PC-9 (cell line): ENCODE data around the gene DOCK9.

Source experiments
- CTCF ChIP-seq: fragments of 200-600 bp; sonication (generic); conservative IDR thresholded peaks from 2 replicates; pipeline ENCODE4 v1.6.1; 2017; ENCODE audit warnings: mixed run types, antibody characterized with exemption, mild to moderate bottlenecking, moderate library complexity
- EZH2 ChIP-seq: fragments of 200-600 bp; sonication (generic); IDR thresholded peaks from 2 replicates; pipeline ENCODE4 v1.8.0; 2017; ENCODE audit warnings: antibody characterized with exemption, low read depth

- TF ChIP-seq CTCF, result no peak
- TF ChIP-seq EZH2, result no peak
Observed at GRCh38 chr13:98925949-98926348, 51.9 kb downstream of the DOCK9 start.
